GM18867 (cell line): Measurements from ENCODE around the gene MOSPD2.
A peak's percentile ranks its signal among the peaks of the same experiment; 100 is the strongest.

Experiments used
- ATAC-seq: cut with Tn5 transposase; IDR thresholded peaks from one replicate; pipeline ENCODE4 v1.9.1; 2021; ENCODE audit warnings: mild to moderate bottlenecking, moderate library complexity; ENCODE audit not compliant: unreplicated experiment

Gene MOSPD2

DNA sequence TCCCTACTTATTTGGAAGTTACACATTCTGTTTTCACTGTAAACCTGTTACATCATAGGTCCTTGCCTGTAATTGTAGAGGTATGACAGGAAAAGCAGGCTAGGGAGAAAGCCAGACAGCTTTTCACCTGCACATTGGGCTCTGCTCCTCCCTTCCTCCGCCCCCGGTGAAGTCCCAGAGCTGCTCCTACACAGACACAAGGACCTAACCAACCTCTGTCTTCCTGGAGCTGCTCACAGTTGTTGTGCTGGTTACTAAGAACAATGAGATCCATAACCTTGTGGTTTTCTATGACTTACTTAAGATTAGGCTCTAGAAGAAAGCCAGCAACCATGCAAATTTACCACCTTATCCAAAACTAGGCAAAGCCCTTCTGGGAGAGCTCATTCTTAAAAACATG is 40.0 kb downstream of the MOSPD2 start:
- no peak for ATAC-seq

DNA sequence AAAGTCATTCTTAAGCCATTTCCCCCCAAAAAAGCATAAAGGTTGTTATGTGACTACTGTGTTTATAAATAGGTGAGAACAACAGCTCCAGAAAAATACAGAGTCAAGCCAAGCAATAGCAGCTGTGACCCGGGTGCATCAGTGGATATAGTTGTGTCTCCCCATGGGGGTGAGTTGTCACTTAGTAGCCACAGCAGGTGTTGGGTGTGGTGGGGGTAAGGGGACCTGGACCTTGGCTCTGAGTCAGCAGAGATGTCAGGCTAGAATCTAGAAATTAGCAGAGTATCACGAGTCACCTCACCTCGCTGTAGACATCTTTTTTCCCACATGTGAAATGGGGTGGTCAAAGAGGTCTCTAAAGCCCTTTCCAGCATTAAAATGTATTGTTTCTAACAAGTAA is 42.4 kb downstream of the MOSPD2 start:
- no peak for ATAC-seq

DNA sequence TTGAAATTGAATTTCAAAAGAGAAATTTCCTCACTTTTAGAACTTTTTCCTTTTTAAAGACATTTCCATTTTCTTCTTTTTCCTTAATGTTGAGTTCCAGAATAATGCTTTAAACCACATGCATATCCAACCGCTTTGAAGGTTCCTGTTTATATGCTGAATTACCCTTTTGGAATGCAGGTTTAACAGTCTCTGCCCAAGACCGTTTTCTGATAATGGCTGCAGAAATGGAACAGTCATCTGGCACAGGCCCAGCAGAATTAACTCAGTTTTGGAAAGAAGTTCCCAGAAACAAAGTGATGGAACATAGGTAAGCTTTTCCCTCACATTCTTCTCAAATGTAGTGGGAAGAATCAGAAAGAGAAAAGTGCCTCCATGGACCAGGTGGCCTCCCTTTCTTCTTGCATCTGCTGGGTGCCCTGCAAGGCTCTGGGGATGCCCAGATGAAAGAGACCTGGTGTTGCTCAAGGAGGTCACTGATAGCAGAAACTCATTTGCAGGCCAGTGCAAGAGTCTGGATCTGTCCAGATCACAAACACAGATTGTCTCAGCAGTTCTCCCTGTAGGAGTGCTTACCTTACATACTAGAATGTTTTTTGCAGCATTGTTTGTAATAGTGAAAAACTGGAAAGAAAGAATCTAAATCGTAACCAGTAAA is 42.9 kb downstream of the MOSPD2 start:
- ATAC-seq = no peak

DNA sequence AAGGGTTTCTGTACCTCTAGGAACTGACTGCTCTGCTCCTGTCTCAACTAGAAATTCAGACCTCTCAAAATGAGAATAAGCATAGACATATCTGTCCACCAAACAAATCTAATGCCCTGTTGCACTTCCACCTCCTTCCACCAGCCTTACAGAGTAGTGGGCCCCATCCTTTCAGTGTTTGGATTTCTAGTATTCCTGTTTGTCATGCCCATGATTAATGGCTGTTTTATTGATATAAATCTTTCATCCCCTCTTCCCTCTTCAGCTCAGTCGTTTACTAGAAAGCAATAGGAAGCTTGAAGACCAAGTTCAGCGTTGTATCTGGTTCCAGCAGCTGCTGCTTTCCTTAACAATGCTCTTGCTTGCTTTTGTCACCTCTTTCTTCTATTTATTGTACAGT is 46.2 kb downstream of the MOSPD2 start:
- no peak for ATAC-seq

DNA sequence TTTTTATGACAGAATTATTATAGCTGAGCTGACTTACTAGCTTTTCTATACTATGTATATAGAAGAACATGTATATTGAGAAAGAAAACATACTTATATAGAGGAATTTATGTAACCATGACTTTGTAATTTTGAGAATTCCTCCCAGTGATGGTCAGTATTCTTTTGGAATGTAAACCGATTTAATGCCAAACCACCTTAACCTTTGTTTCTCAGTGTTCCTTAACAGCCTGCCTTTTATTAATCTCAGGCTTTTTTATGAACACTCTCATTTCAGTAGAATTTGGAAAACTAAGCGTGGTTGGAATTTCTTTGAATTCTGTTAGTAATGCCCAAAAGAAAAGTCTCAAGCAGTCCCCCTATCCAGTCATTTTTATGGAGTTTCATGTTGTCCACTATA is 47.0 kb downstream of the MOSPD2 start:
- no peak for ATAC-seq

GRCh38 chrX:14922437-14922836 is 49.2 kb downstream of the MOSPD2 start:
- ATAC-seq = no peak

GRCh38 chrX:14923761-14924160 is 50.5 kb downstream of the MOSPD2 start:
- ATAC-seq = no peak

- no peak for ATAC-seq
Observed at GRCh38 chrX:14926471-14926870, 53.2 kb downstream of the MOSPD2 start.

DNA sequence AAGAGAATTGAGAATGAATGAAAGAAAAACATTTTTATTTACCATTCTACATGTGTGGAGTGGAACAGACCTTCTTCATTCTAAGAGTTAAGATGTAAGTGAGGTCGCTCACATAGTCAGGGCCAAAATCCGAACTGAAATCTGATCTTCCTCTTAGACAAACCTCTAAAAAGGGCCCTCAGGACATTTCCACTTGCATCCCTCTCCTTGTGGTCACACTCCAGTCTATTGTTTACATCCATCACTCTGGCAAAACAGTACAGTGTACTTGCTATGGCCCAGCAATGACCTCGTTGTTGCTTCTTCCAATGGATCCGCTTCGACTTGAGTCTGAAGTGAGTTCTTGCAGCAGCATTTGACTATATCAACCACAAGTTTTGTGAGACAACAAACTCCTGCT is 54.2 kb downstream of the MOSPD2 start:
- ATAC-seq = no peak

- ATAC-seq = no peak
Observed at GRCh38 chrX:14930663-14931062, 57.4 kb downstream of the MOSPD2 start.

DNA sequence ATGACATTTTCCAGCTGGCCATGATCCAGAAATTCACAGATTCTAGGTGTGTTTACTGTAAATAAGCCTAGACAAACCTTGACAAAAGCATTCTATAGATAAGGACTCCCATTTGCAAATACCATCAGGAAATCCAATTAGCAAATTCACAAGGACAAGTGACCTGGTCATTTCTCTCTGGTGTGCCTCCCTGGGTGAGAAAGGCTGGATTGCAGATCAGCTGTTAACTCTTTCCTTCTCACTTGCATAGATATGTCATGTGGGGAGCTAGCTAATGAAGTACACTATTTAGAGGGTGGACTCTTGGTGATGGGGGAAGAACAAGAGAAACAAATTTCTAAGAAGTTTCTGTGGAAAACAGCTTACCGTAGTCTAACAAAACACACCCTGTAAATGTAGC is 58.9 kb downstream of the MOSPD2 start:
- ATAC-seq = no peak

- no peak for ATAC-seq
Observed at GRCh38 chrX:14934423-14934822, 61.2 kb downstream of the MOSPD2 start.

GRCh38 chrX:14936561-14936960 is 63.3 kb downstream of the MOSPD2 start:
- peak; percentile 50 for ATAC-seq

GRCh38 chrX:14939644-14940043 is 66.4 kb downstream of the MOSPD2 start:
- no peak for ATAC-seq

DNA sequence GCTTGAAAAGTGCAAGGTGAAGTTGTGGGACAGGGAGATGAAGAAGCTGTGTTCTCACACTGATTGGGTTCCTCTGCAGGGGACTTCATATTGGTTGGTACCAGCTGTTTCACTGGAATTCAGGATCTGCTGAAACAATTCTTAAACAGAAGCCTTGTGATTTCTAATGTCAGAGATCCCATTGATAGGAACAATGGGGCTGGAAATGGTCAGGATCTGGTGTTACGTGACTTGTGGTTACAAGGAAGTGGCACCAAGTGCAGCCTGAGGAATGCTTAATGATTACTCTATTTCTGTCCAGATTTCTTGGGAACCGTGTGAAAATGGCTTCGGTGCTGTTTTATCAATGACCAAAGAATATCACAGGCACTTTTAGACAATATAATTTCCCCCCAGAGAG is 68.1 kb downstream of the MOSPD2 start:
- ATAC-seq = no peak

- ATAC-seq = no peak
Observed at GRCh38 chrX:14942341-14942740, 69.1 kb downstream of the MOSPD2 start.

DNA sequence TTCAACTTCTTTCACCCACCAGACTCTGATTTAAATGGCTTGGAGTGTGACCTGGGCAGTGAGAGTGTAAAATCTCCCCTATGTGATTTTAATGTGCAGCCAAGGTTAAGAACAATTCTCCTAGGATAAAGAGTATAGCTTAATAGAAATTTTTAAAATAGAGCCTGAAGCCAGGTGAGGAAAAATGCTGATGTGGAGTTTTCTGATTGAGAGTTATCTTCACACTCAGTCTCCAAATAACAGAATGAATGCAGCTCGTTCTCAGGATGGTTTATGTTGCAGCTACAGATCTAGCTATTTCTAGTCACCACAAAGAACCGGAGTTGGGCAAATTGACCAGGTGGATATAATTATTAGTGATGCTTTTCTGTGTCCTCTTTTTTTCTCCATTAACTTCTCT is 70.7 kb downstream of the MOSPD2 start:
- ATAC-seq = no peak

- ATAC-seq = no peak
Observed at GRCh38 chrX:14946606-14947155, 73.5 kb downstream of the MOSPD2 start.

DNA sequence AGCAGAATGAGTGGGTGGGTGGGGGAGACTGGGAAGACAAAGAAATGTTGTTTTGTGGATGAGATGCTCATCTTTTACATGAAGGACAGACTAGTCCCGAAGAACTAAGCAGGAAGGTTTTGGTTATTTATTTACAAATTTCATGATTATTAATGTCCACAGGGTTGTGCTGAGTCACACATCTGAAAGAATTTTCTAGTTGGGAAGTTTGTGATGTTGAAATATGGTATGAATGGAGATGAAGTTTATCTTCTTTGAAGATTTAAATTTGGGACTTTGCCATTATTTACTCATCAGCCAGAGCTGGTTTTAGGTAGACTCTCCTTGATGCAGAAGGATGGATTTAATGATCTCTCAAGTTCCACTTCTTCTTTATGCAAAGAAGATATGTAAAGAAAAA is 75.5 kb downstream of the MOSPD2 start:
- no peak for ATAC-seq

DNA sequence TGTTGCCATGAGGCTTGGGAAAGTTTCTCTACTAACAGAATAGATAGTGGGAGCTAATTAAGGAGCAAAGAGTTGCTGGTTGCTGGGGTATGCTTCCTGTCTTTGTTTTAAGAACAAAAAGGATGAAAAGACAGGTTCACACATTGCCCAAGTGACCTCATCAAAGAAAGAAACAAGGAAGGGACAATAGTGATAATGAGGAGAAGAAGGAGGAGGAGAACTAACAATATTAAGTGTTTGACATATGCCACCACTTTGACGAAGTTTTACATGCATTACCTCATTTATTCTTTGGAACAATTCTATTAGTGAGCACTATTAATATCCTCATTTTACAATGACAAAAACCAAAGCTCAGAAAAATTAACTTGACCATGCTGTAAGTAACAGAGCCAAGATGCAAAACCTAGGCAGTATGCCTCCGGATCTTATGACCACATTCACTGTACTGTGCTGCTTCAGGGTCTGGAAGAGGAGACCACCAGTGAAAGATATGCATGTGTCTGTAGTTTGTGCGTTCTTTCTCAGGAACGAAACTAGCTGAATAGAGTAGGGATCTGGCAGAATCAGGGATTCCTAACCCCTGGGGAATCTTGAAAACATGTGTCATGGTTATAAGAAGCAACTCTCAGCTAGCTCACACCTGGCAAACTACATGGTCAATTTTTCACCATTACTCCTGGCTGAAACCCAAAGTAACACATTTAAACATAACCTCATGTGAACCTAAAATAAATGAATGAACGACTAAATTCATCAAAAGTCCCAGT is 83.8 kb downstream of the MOSPD2 start:
- ATAC-seq = no peak

DNA sequence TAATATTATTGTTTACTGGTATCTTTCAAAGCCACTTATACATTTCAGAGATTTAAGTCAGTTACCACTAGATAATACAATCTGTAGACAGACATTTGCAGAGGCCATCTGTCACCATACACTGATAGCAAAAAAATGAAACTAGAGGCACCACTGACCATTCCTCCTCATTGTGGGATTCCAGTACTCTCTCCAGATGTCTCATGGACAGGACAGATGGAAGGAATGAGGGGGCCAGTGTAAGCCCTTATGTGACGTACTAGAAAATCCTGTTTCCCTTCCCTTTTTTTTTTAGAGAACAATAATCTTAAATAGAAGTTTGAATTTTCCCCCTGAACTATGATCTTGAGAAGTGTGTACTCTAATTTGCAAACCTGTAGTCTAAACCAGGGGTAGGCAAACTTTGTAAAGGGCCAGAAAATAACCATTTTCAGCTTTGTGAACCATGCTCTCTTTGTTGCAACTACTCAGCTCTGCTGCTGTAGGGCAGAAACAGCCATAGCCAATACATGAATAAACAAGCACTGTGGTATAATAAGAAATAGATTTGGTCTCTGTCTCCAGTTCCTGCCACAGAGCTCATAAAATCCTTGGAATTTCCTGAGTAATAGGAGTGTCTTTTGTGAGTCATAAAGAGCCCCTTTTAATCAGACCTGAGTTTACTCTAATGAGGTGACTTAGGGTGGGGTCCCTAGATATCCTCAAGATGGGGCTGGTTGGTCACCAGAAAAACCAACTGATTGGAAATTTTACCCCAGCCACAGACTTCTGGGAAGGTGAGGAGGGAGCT is 90.4 kb downstream of the MOSPD2 start:
- no peak for ATAC-seq

DNA sequence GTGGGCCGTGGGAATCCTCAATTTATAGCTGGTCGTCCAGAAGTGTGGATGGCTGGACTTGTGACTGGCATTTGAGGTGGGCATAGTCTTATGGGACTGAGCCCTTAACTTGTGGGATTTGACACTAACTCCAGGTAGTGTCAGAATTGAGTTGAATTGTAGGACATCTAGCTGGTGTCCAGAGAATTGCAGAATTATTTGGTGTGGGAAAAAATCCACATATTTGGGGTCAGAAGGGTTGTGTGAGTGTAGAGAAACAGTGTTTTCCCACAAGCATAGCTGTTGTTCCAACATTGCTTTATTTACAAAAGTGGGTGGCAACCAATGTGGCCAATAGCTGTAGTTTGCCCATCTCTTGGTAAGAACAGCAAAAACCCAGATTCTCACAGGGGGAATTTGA is 91.3 kb downstream of the MOSPD2 start:
- no peak for ATAC-seq
